ENCODE measurements around the gene IFITM5.

DNA sequence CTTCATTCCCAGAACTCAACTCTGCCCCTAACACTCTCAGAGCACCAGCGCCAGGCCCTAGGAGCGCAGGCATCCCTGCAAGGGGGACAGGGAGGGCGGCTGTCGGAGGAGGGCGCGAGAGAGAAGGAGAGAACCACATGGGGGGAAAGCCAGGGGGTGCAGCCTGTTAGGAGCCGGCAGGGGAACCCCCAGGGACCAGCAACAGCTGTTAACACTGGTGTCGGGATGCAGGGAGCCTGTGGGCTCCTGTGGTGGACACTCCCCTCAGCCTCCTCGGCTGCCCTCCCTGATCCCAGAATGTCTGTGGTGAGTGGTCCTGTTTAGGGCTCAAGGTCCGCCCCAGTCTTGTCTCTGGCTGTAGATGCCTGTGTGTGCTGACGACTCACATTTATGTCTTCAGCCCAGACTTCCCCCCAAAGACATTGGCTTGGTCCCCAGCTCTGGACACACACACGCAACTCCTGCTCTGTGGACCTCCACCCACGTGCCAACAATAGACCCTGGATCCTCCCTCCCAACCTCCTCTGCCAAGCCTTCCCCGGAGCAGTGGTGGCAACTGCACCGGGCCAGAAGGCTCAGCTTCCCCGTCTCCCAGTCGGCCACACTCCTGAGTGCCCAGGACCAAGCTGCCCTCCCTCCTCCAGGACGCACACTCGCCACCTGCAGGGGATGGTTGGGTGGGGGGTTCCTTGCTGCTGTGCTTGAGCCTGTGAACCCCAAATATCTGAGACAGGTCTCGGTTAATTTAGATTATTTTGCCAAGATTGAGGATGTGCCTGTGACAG is 817 bp upstream of the IFITM5 start:
- TF ChIP-seq, protein P1, sequence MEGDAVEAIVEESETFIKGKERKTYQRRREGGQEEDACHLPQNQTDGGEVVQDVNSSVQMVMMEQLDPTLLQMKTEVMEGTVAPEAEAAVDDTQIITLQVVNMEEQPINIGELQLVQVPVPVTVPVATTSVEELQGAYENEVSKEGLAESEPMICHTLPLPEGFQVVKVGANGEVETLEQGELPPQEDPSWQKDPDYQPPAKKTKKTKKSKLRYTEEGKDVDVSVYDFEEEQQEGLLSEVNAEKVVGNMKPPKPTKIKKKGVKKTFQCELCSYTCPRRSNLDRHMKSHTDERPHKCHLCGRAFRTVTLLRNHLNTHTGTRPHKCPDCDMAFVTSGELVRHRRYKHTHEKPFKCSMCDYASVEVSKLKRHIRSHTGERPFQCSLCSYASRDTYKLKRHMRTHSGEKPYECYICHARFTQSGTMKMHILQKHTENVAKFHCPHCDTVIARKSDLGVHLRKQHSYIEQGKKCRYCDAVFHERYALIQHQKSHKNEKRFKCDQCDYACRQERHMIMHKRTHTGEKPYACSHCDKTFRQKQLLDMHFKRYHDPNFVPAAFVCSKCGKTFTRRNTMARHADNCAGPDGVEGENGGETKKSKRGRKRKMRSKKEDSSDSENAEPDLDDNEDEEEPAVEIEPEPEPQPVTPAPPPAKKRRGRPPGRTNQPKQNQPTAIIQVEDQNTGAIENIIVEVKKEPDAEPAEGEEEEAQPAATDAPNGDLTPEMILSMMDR (conservative IDR thresholded peaks at IDR 0.05; ENCODE audit: low read depth, low read length), result peak; percentile 42
- TF ChIP-seq, protein P2, sequence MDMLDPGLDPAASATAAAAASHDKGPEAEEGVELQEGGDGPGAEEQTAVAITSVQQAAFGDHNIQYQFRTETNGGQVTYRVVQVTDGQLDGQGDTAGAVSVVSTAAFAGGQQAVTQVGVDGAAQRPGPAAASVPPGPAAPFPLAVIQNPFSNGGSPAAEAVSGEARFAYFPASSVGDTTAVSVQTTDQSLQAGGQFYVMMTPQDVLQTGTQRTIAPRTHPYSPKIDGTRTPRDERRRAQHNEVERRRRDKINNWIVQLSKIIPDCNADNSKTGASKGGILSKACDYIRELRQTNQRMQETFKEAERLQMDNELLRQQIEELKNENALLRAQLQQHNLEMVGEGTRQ (IDR thresholded peaks at IDR 0.05; ENCODE audit: low read depth, low read length), result no peak
- TF ChIP-seq POLR2A (IDR thresholded peaks at IDR 0.05; ENCODE audit: low read depth, low read length), result no peak
- TF ChIP-seq RFX5 (IDR thresholded peaks at IDR 0.05; ENCODE audit: low read depth, low read length), result no peak
- TF ChIP-seq RAD21 (IDR thresholded peaks at IDR 0.05; ENCODE audit: low read length), result peak; percentile 26; the same call in 1 of the 2 replicates
- TF ChIP-seq CEBPB (IDR thresholded peaks at IDR 0.05; ENCODE audit: low read depth, low read length), result no peak
